SH-SY5Y (cell line): Measurements from ENCODE around the gene SLC22A9.

Experiments used
- GATA2 ChIP-seq: IDR thresholded peaks from 2 replicates; pipeline ENCODE4 v1.6.1; 2011; ENCODE audit warnings: mild to moderate bottlenecking, low read depth, low read length
- GATA3 ChIP-seq: IDR thresholded peaks from 2 replicates; pipeline ENCODE4 v1.6.1; 2011; ENCODE audit warnings: low read depth, mild to moderate bottlenecking, low read length, moderate library complexity

GRCh38 chr11:63443714-63444113, 74.1 kb downstream of the SLC22A9 start:
- TF ChIP-seq GATA3: no peak
- no peak for TF ChIP-seq GATA2
